ENCODE measurements around the gene UBA3. TPM values are rescaled to one million over a fixed set of nuclear protein-coding genes. Genes with fewer than 3 reads are reported as not detected.

Gene UBA3
- total and polyA plus RNA-seq, 2 of the 13 experiments (the other 11 are each of a cell fraction or from before 2014, with no cell fraction given), result 40.7 to 49.0 TPM

DNA sequence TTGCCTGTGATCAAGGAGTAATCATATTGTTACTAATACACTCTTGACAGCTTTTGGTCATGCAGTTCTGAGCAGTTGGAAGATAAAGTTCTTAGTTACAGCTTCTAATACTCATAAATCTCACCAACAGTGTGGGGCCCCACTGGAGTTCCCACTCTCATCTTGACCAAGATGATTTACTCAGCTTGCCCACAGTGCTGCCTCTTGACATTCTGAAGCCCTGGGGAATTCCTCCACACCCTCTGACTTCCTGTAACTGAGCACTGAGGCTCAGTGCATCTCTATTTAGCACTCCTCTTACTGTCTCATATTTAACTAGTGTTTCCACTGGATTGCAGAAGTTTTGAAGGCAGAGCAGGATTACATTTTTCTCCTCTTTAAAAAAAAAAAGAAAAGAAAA is 2.6 kb upstream of the UBA3 start (continued):
- TF ChIP-seq ZXDC (CRISPR knock-in tag; IDR thresholded peaks at IDR 0.05) (no peak), CREM (IDR thresholded peaks at IDR 0.05) (no peak), CREM (CRISPR knock-in tag; IDR thresholded peaks at IDR 0.05) (no peak), FOXP1 (IDR thresholded peaks at IDR 0.05) (no peak), FOXP1 (CRISPR knock-in tag; IDR thresholded peaks at IDR 0.05) (no peak), POLR2A (IDR thresholded peaks at IDR 0.05; ENCODE audit: insufficient read depth in 1 of 2, low read depth in 2 of 2, low read length in 2 of 2) (no peak), ISX (CRISPR knock-in tag; conservative IDR thresholded peaks at IDR 0.05) (no peak), NCOA5 (CRISPR knock-in tag; IDR thresholded peaks at IDR 0.05) (no peak)

- ChIA-PET POLR2A (no interaction called here), CTCF (ENCODE audit: low intra/inter-chr PET ratio, low total read pairs) (no interaction called here)
- ATAC-seq (no peak), DNase-seq (ENCODE audit: low spot score) (no peak), FAIRE-seq (no peak)
- H4K20me1 ChIP-seq (ENCODE audit: insufficient read depth, low read length), result no peaks in the 10 kb centered on the region
- H2AFZ ChIP-seq (ENCODE audit: low read length), result no peak overlapping the region
- H3K4me3 ChIP-seq (replicated peaks in 1 of 3; ENCODE audit: insufficient read depth in 1 of 3, low read depth in 2 of 3, low read length in 3 of 3), result no peak overlapping the region
- no peaks in the 10 kb centered on the region for H3K9me3 ChIP-seq (ENCODE audit: low read length)
- H3K27ac ChIP-seq (ENCODE audit: extremely low read length, insufficient read depth, low read length), result no peak overlapping the region
- in situ Hi-C loops (cut with HindIII; ENCODE audit: extremely low pct_ligation_motif_present, low pct_unique_long_range_greater_than_20kb), result no loop called here
- H3K4me1 ChIP-seq (ENCODE audit: insufficient read depth, low read length), result peaks cover 70% of the 10 kb centered on the region
- H3K4me2 ChIP-seq (ENCODE audit: low read depth, low read length), result no peak overlapping the region
- H3K79me2 ChIP-seq (ENCODE audit: insufficient read depth, low read length), result peaks cover 33% of the 10 kb centered on the region
- no TSS peak for BruUV-seq (replicated peaks)
- no peaks in the 10 kb centered on the region for H3K36me3 ChIP-seq (replicated peaks in 1 of 2; ENCODE audit: control insufficient read depth in 1 of 2, insufficient read depth in 2 of 2, low read length in 2 of 2)
- WGBS (ENCODE audit: low lambda C conversion rate), result 37% methylated on average over 2 of the region's 2 CpGs
- no peak overlapping the region for H3K9ac ChIP-seq (ENCODE audit: insufficient read depth, low read depth, low read length)
- intact Hi-C loops (cut with micrococcal nuclease; ENCODE audit: unreplicated experiment), result no loop called here
- H3K27me3 ChIP-seq (ENCODE audit: control insufficient read depth in 1 of 2, insufficient read depth in 2 of 2, low read length in 2 of 2), result no peaks in the 10 kb centered on the region; a peak in 1 of 5 replicates
- no peak for TF ChIP-seq ZNF329 (CRISPR knock-in tag; IDR thresholded peaks at IDR 0.05; ENCODE audit: low read depth)
- no peak for TF ChIP-seq ZNF841 (CRISPR knock-in tag; IDR thresholded peaks at IDR 0.05; ENCODE audit: borderline replicate concordance)
- TF ChIP-seq, protein P1, sequence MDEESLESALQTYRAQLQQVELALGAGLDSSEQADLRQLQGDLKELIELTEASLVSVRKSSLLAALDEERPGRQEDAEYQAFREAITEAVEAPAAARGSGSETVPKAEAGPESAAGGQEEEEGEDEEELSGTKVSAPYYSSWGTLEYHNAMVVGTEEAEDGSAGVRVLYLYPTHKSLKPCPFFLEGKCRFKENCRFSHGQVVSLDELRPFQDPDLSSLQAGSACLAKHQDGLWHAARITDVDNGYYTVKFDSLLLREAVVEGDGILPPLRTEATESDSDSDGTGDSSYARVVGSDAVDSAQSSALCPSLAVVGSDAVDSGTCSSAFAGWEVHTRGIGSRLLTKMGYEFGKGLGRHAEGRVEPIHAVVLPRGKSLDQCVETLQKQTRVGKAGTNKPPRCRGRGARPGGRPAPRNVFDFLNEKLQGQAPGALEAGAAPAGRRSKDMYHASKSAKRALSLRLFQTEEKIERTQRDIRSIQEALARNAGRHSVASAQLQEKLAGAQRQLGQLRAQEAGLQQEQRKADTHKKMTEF (CRISPR knock-in tag; IDR thresholded peaks at IDR 0.05), result no peak
- TF ChIP-seq NFE2L1 (CRISPR knock-in tag; IDR thresholded peaks at IDR 0.05; ENCODE audit: borderline replicate concordance), result no peak
- no peak for TF ChIP-seq XBP1 (CRISPR knock-in tag; IDR thresholded peaks at IDR 0.05)
- no peak for TF ChIP-seq MEF2D (CRISPR knock-in tag; IDR thresholded peaks at IDR 0.05)
- no peak for TF ChIP-seq JDP2 (CRISPR knock-in tag; IDR thresholded peaks at IDR 0.05; ENCODE audit: borderline replicate concordance)
- TF ChIP-seq ZNF333 (CRISPR knock-in tag; IDR thresholded peaks at IDR 0.05; ENCODE audit: borderline replicate concordance), result no peak
- TF ChIP-seq ZNF136 (CRISPR knock-in tag; IDR thresholded peaks at IDR 0.05; ENCODE audit: low read depth), result no peak
- TF ChIP-seq MYPOP (CRISPR knock-in tag; IDR thresholded peaks at IDR 0.05), result no peak
- TF ChIP-seq CBFB (CRISPR knock-in tag; IDR thresholded peaks at IDR 0.05), result no peak
- no peak for TF ChIP-seq KLF13 (CRISPR knock-in tag; IDR thresholded peaks at IDR 0.05)
Observed at GRCh38 chr3:69082361-69082760, 2.2 kb upstream of the UBA3 start.
